ENCODE measurements around the gene ZKSCAN4.

- no peak for TF ChIP-seq POLR2A (IDR thresholded peaks at IDR 0.05)
- no peak for TF ChIP-seq CTCF (IDR thresholded peaks at IDR 0.05)
These were observed 2.1 kb upstream of the ZKSCAN4 start for GRCh38 chr6:28254121-28254519.

Measured in ovary (tissue), 3 donors.